ENCODE data around the gene CCDC85C.

- no peak for TF ChIP-seq CTCF (IDR thresholded peaks at IDR 0.05)
- TF ChIP-seq POLR2A (IDR thresholded peaks at IDR 0.05), result no peak
- TF ChIP-seq EP300 (IDR thresholded peaks at IDR 0.05), result no peak
Measured at GRCh38 chr14:99522025-99522401, 82.0 kb downstream of the CCDC85C start.

All from ovary (tissue), 3 donors.